Adipocyte (in vitro differentiated cells): ENCODE measurements around the gene ERH.

Experiments used
- DNase-seq: peaks from one replicate; pipeline ENCODE4 v3.0.0-alpha.2; 2015; ENCODE audit warnings: low read depth
- H3K27me3 ChIP-seq: replicated peaks from 2 replicates; pipeline ENCODE4 v1.7.0; 2013; ENCODE audit warnings: mild to moderate bottlenecking, low read length, moderate library complexity; ENCODE audit not compliant: control insufficient read depth, insufficient read depth
- H3K36me3 ChIP-seq: 2 replicates; pipeline ENCODE4 v1.7.0; 2013; ENCODE audit warnings: low read length, mild to moderate bottlenecking, moderate library complexity; ENCODE audit not compliant: control insufficient read depth, insufficient read depth, severe bottlenecking
- H3K4me1 ChIP-seq: 2 replicates; pipeline ENCODE4 v1.7.0; 2013; ENCODE audit warnings: mild to moderate bottlenecking, low read length, moderate library complexity; ENCODE audit not compliant: control insufficient read depth, insufficient read depth
- H3K4me3 ChIP-seq: 2 replicates; pipeline ENCODE4 v1.7.0; 2013; ENCODE audit warnings: mild to moderate bottlenecking, low read length, moderate library complexity
- H3K9ac ChIP-seq: 2 replicates; pipeline ENCODE4 v1.7.0; 2013; ENCODE audit warnings: mild to moderate bottlenecking, low read length, moderate library complexity
- H3K9me3 ChIP-seq: 2 replicates; pipeline ENCODE4 v1.7.0; 2013; ENCODE audit warnings: mild to moderate bottlenecking, low read length, moderate library complexity; ENCODE audit not compliant: control insufficient read depth

Gene ERH

DNA sequence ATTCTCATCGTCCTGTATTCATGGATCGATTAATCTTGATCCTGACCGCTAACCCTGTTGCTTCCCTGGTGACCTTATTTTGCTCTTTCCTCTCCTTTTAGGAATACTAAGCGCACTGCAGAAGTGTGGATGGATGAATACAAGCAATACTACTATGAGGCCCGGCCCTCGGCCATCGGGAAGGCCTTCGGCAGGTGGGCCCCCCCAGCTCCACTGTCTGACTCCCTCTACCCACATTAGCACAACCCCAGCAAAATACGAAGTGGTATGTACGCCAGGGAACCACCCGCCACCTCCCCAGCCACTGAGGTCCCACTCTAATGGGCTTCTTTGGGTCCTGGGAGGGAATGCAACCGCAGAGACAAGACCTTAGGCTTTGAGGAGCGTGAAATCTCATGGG, 58.7 kb downstream of the ERH start:
- Histone ChIP-seq H3K27me3 (peaks cover 4% of the 10 kb centered on the region), H3K4me3 (no peak overlapping the region)
- DNase-seq, result no peak

DNA sequence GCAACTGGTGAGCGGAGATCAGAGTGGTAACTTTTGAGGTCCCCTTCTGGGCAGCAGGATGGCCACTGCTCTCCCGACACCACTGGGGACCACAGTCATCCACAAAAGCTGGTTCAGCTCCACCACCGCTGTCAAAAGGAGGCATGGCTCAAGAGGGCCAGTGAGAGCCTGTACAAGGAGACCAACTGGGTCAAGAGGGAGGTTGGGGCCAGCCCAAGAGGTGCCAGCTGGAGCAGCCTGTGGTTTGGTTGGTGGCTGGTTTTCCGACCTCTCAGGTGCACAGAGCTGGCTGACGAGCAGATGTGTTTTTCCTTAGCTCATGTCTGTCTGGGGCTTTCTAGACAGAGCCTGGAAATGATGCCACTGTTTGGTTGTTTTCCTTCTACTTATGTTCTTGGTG, 60.1 kb downstream of the ERH start:
- Histone ChIP-seq H3K36me3 (no peaks in the 10 kb centered on the region), H3K9ac (no peak overlapping the region), H3K4me3 (no peak overlapping the region), H3K27me3 (peaks cover 4% of the 10 kb centered on the region), H3K9me3 (no peaks in the 10 kb centered on the region), H3K4me1 (no peaks in the 10 kb centered on the region)
- no peak for DNase-seq

More for the DNA sequence above, 58.7 kb downstream of the ERH start:
- H3K9me3 ChIP-seq, result no peaks in the 10 kb centered on the region
- H3K36me3 ChIP-seq, result no peaks in the 10 kb centered on the region
- no peak overlapping the region for H3K9ac ChIP-seq
- H3K4me1 ChIP-seq, result no peaks in the 10 kb centered on the region

DNA sequence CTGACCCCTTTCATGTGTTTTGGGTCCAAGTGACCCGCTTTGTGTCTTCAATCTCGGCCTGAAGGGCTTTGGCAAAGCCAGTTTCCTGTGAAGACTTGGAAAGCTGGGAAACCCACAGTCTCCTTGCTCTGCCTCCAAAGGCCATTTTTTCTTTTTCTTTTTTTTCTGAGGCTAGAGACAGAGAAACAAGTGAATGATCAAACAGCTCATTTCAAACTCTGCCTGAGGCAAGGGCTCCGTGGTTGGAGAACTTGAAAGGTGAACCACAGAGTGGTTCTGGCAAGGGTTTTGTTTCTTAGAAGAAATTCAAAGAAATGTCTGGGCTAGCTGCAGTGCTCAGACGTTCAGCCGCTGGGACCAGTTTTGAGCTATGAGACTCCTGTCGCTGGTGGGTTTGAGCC, 62.7 kb downstream of the ERH start:
- peak; percentile 58 for DNase-seq
- Histone ChIP-seq H3K4me1 (no peaks in the 10 kb centered on the region), H3K36me3 (no peaks in the 10 kb centered on the region), H3K9me3 (no peaks in the 10 kb centered on the region), H3K4me3 (no peak overlapping the region), H3K9ac (no peak overlapping the region), H3K27me3 (peaks cover 4% of the 10 kb centered on the region)

DNA sequence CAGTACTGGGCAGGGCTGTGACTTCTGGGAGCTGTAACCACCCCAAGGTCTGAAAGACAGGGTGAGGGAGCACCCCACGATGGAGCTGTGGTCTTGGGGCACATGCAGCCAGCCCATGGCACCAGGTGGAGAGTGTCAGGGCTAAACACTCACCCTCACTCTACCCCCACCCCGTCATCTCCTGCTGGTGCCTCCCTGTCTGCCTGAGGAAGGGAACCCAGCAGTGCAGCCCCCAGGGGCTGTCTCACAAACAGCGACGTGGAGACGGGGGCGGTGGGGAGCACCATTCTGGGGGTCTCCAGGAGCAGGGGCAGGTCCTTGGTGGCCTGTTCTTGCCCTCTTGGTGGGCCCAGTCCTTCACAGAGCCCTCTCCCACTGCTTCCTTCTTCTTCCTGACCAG, 63.5 kb downstream of the ERH start:
- DNase-seq, result no peak
- Histone ChIP-seq H3K9me3 (no peaks in the 10 kb centered on the region), H3K9ac (no peak overlapping the region), H3K36me3 (no peaks in the 10 kb centered on the region), H3K4me1 (no peaks in the 10 kb centered on the region), H3K27me3 (peaks cover 4% of the 10 kb centered on the region), H3K4me3 (no peak overlapping the region)

DNA sequence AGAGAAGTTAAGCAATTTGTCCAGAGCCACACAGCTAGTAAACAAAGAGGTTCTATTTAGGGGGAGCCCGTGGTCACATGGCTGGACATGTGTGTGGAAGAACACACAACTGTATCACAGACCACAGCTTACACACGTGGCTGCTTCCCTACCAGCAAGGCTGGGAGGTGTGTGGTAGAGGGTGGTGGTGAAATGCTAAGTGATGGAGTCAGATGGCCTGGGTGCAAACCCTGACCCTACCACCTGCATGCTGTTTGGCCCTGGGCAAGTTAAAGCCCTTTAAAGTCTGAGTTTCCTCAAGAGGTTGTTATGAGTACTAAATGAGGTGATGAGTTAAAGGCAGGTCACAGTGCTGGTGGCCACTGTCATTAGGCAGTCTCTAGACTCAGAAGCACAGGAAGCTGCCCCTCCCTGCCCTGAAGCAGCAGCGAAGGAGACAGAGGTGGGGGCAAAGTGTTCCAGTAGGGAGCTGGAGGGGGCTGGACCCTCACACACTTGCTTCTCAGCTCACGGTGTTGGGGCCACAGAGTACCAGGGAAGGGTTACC, 64.2 kb downstream of the ERH start:
- DNase-seq, result no peak
- Histone ChIP-seq H3K9me3 (no peaks in the 10 kb centered on the region), H3K9ac (no peak overlapping the region), H3K4me3 (no peak overlapping the region), H3K4me1 (no peaks in the 10 kb centered on the region), H3K27me3 (peaks cover 4% of the 10 kb centered on the region), H3K36me3 (no peaks in the 10 kb centered on the region)

DNA sequence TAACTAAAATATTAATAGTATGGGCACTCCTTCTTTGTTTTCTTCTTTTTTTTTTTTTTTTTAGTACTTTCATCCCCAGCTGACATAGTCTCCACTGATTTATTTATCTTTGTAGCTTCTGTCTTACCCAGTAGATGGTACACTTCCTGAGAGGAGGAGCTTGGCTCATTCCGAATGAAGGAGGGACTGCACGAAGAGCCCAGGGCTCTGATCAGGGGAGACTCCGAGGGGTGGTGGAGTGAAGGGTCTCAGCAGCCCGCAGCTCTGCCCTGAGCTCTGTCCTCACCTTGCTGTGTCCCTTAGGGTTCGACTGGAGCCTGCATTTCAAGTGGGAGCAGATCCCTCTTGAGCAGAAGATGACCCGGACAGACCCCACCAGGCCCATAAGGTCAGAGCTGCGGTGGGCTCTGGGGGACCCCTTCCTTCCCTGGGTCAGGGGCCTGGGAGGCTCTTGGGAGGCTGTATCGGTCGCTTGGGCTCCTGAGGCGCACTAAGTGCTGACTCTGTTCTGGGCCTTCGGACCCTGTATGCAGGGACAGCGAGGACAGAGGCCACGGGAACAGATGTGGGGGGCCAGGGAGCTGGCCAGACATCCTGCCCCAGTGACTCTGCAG, 65.2 kb downstream of the ERH start:
- Histone ChIP-seq H3K9ac (no peak overlapping the region), H3K36me3 (no peaks in the 10 kb centered on the region), H3K4me1 (no peaks in the 10 kb centered on the region), H3K27me3 (peaks cover 4% of the 10 kb centered on the region), H3K4me3 (no peak overlapping the region), H3K9me3 (no peaks in the 10 kb centered on the region)
- no peak for DNase-seq

DNA sequence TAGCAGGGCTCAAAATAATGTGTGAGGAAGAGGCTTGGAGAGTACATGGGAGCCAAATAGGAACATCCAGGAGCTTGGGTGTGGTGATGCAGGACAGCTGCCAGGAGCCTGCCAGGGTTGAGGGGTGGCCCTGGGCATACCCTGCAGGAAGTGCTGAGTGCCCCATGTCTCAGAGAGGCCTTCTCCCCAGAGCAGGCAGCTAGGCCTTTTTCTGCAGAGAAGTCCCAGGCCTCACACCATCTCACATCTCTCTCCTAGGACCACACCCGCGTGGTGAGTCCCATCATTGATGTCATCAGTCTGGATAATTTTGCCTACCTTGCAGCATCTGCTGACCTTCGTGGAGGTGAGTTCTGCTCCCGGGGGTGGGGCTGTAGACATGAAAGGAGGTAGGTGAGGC, 66.9 kb downstream of the ERH start:
- H3K27me3 ChIP-seq, result peaks cover 4% of the 10 kb centered on the region
- DNase-seq, result no peak
- no peak overlapping the region for H3K4me3 ChIP-seq
- H3K9me3 ChIP-seq, result no peaks in the 10 kb centered on the region
- no peaks in the 10 kb centered on the region for H3K36me3 ChIP-seq
- H3K4me1 ChIP-seq, result no peaks in the 10 kb centered on the region
- H3K9ac ChIP-seq, result no peak overlapping the region
